B cell (primary cell): Measurements from ENCODE around the gene SPART. TPM values are rescaled to one million over a fixed set of nuclear protein-coding genes. Genes with fewer than 3 reads are reported as not detected.

Experiments
- ATAC-seq: fragments of 200-7000 bp; cut with Tn5 transposase; one replicate; pipeline ENCODE4 v1.10.0; 2021; ENCODE audit warnings: low read depth, mild to moderate bottlenecking, moderate number of reproducible peaks, moderate library complexity
- CTCF ChIA-PET: fragments of 350-600 bp; sonication (Branson Sonifier 250); formaldehyde crosslinking; loops from one replicate; lab custom pipeline; 2021; ENCODE audit warnings: antibody characterized with exemption, inconsistent platforms; lab: Charles Lee
- POLR2A ChIA-PET: fragments of 350-600 bp; sonication (Branson Sonifier 250); formaldehyde crosslinking; loops from one replicate; lab custom pipeline; 2021; ENCODE audit warnings: antibody characterized with exemption; lab: Charles Lee
- DNase-seq: peaks from one replicate; pipeline ENCODE4 v3.0.0; 2013
- H2AFZ ChIP-seq: 2 replicates; pipeline ENCODE4 v1.6.1; 2012; ENCODE audit warnings: mild to moderate bottlenecking, low read depth, low read length; ENCODE audit not compliant: insufficient read depth, poor library complexity, severe bottlenecking
- H3K27ac ChIP-seq, 2 donors: 1 replicate in 1 of 2; 2 replicates in 1 of 2; pipeline ENCODE4 v1.5.1; 2012 to 2013; ENCODE audit warnings: low read length in 2 of 2, mild to moderate bottlenecking in 2 of 2, moderate library complexity in 1 of 2
- H3K27me3 ChIP-seq, 4 experiments: fragments of 200-600 bp in 1 of 4; sonication (generic) in 1 of 4; replicated peaks in 1 of 4; 1 replicate in 2 of 4; 2 replicates in 2 of 4; pipeline versions ENCODE4 v1.6.1 to v1.7.0; 2013 to 2016; ENCODE audit warnings: low read length in 3 of 4, mild to moderate bottlenecking in 2 of 4, mixed read lengths in 1 of 4, moderate library complexity in 1 of 4; ENCODE audit not compliant: insufficient read depth in 4 of 4, control insufficient read depth in 3 of 4; ENCODE audit errors: control extremely low read depth in 1 of 4
- H3K36me3 ChIP-seq, 2 experiments: replicated peaks in 1 of 2; 1 replicate in 1 of 2; 2 replicates in 1 of 2; pipeline versions ENCODE4 v1.6.1 to v1.7.1; 2013; ENCODE audit warnings: low read length in 1 of 2; ENCODE audit not compliant: insufficient read depth in 2 of 2, control insufficient read depth in 1 of 2; ENCODE audit errors: control extremely low read depth in 1 of 2, extremely low read depth in 1 of 2
- H3K4me1 ChIP-seq, 2 donors: fragments of 200-600 bp in 1 of 2; sonication (generic) in 1 of 2; 1 replicate in 1 of 2; 2 replicates in 1 of 2; pipeline versions ENCODE4 v1.5.1 to v1.6.1; 2013 to 2017; ENCODE audit warnings: low read length in 2 of 2; ENCODE audit not compliant: control insufficient read depth in 2 of 2, insufficient read depth in 2 of 2
- H3K4me2 ChIP-seq: replicated peaks from 2 replicates; pipeline ENCODE3; 2012; ENCODE audit warnings: mild to moderate bottlenecking, low read depth, low read length; ENCODE audit not compliant: poor library complexity, severe bottlenecking
- H3K4me3 ChIP-seq, 5 experiments: fragments of 200-600 bp in 1 of 5; sonication (generic) in 1 of 5; 1 replicate in 3 of 5; 2 replicates in 2 of 5; pipeline versions ENCODE4 v1.5.1 to v1.7.0; 2011 to 2016; ENCODE audit warnings: low read length in 4 of 5, mild to moderate bottlenecking in 4 of 5, low read depth in 2 of 5, control low read depth in 1 of 5, moderate library complexity in 1 of 5; ENCODE audit not compliant: insufficient read depth in 1 of 5; ENCODE audit errors: control extremely low read depth in 1 of 5, extremely low read depth in 1 of 5
- H3K79me2 ChIP-seq: fragments of 200-600 bp; sonication (generic); one replicate; pipeline ENCODE4 v1.6.0; 2016; ENCODE audit warnings: low read length; ENCODE audit not compliant: control insufficient read depth, insufficient read depth
- H3K9ac ChIP-seq: fragments of 200-600 bp; sonication (generic); 2 replicates; pipeline ENCODE4 v1.6.1; 2017; ENCODE audit warnings: mild to moderate bottlenecking, low read length, moderate library complexity
- H3K9me3 ChIP-seq, 3 donors: one replicate each; pipeline versions ENCODE4 v1.6.1 to v1.7.1; 2013; ENCODE audit warnings: low read length in 2 of 3; ENCODE audit not compliant: control insufficient read depth in 2 of 3, insufficient read depth in 1 of 3; ENCODE audit errors: control extremely low read depth in 1 of 3
- H4K20me1 ChIP-seq: 2 replicates; pipeline ENCODE4 v1.6.0; 2012; ENCODE audit warnings: mild to moderate bottlenecking, low read length; ENCODE audit not compliant: insufficient read depth, control insufficient read depth, poor library complexity, severe bottlenecking
- H3K27ac Mint-ChIP-seq: one replicate; pipeline ENCODE4 v1.8.0; 2021; ENCODE audit warnings: mixed read lengths
- H3K27me3 Mint-ChIP-seq: one replicate; pipeline ENCODE4 v1.8.0; 2021; ENCODE audit warnings: mixed read lengths
- H3K4me1 Mint-ChIP-seq: one replicate; pipeline ENCODE4 v1.8.0; 2021; ENCODE audit warnings: mixed read lengths
- H3K4me3 Mint-ChIP-seq: one replicate; pipeline ENCODE4 v1.8.0; 2021; ENCODE audit warnings: mixed read lengths
- H3K9me3 Mint-ChIP-seq: one replicate; pipeline ENCODE4 v1.8.0; 2022; ENCODE audit warnings: mixed read lengths; ENCODE audit not compliant: insufficient read depth
- EZH2 ChIP-seq: IDR thresholded peaks from 2 replicates; pipeline ENCODE4 v1.6.1; 2012; ENCODE audit warnings: borderline replicate concordance, low read depth, mild to moderate bottlenecking, moderate library complexity, low read length; ENCODE audit not compliant: insufficient read depth, poor library complexity, severe bottlenecking
- WGBS: methylation state at CpG from one replicate; pipeline ENCODE4 v1.1.5; 2013; ENCODE audit warnings: missing lambda C conversion rate; ENCODE audit not compliant: insufficient coverage; 5-methylcytosine and 5-hydroxymethylcytosine counted together
- intact Hi-C: fragments of 100-400 bp; cut with micrococcal nuclease; formaldehyde crosslinking; loops from one replicate; pipeline ENCODE4 v1.10.0; 2022
- polyA plus RNA-seq: library from polyadenylated mRNA; depleted of rRNA; stranded (reverse); fragments of >200 nt; gene quantifications from 2 replicates; pipeline ENCODE4 v1.2.3, GENCODE V29; 2012
- total RNA-seq, 2 donors: library from RNA; stranded (reverse); fragments of 120-200 nt in 1 of 2; gene quantifications; 1 replicate in 1 of 2; 2 replicates in 1 of 2; pipeline versions ENCODE4 v1.2.3 to v1.2.4, GENCODE V29; 2013 to 2022
- TF ChIP-seq, protein P1 (sequence below): fragments of 200-600 bp; IDR thresholded peaks from one replicate; pipeline ENCODE4 v1.8.0; 2022; ENCODE audit warnings: antibody characterized with exemption, mild to moderate bottlenecking

Gene SPART
- total and polyA plus RNA-seq, 2 donors (not counting 1 experiment from before 2014, with no cell fraction given): 10.1 to 20.8 TPM

DNA sequence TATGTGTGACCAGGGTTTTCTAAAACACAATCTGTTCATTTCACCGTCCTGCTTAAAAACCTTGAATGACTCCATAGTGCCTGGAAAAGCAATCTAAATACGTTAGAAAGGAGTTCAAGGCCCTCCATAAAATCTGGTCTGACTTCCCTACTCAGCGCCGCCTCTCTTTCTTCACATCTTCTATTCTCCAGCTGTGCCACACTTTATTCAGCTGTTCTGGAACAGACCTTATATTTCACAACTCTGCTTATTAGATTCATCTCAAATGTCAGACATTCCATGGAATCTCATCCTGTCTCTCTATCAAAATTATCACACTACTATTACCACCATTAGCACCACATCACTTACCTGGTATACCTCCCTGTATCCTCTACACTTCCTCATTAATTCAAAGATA, 19.8 kb upstream of the SPART start:
- no peak overlapping the region for H3K9ac ChIP-seq
- ChIA-PET POLR2A (no interaction called here), CTCF (no interaction called here)
- H3K4me1 ChIP-seq: no peaks in the 10 kb centered on the region
- intact Hi-C loops: no loop called here
- H3K27me3 ChIP-seq: no peaks in the 10 kb centered on the region
- no peak overlapping the region for H2AFZ ChIP-seq
- Mint-ChIP-seq H3K27me3 (peaks cover 5% of the 10 kb centered on the region), H3K4me3 (no peak overlapping the region), H3K27ac (no peak overlapping the region), H3K4me1 (no peaks in the 10 kb centered on the region), H3K9me3 (no peaks in the 10 kb centered on the region)
- no peak overlapping the region for H3K4me3 ChIP-seq
- no peak overlapping the region for H3K4me2 ChIP-seq
- no peaks in the 10 kb centered on the region for H3K79me2 ChIP-seq
- no peaks in the 10 kb centered on the region for H3K9me3 ChIP-seq
- no peak for ATAC-seq
- WGBS: 99% methylated on average over 4 of the region's 4 CpGs
- TF ChIP-seq, protein P1, sequence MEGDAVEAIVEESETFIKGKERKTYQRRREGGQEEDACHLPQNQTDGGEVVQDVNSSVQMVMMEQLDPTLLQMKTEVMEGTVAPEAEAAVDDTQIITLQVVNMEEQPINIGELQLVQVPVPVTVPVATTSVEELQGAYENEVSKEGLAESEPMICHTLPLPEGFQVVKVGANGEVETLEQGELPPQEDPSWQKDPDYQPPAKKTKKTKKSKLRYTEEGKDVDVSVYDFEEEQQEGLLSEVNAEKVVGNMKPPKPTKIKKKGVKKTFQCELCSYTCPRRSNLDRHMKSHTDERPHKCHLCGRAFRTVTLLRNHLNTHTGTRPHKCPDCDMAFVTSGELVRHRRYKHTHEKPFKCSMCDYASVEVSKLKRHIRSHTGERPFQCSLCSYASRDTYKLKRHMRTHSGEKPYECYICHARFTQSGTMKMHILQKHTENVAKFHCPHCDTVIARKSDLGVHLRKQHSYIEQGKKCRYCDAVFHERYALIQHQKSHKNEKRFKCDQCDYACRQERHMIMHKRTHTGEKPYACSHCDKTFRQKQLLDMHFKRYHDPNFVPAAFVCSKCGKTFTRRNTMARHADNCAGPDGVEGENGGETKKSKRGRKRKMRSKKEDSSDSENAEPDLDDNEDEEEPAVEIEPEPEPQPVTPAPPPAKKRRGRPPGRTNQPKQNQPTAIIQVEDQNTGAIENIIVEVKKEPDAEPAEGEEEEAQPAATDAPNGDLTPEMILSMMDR: no peak
- no peak for TF ChIP-seq EZH2
- no peak for DNase-seq
- H3K36me3 ChIP-seq: no peaks in the 10 kb centered on the region
- no peak overlapping the region for H3K27ac ChIP-seq
- no peaks in the 10 kb centered on the region for H4K20me1 ChIP-seq

DNA sequence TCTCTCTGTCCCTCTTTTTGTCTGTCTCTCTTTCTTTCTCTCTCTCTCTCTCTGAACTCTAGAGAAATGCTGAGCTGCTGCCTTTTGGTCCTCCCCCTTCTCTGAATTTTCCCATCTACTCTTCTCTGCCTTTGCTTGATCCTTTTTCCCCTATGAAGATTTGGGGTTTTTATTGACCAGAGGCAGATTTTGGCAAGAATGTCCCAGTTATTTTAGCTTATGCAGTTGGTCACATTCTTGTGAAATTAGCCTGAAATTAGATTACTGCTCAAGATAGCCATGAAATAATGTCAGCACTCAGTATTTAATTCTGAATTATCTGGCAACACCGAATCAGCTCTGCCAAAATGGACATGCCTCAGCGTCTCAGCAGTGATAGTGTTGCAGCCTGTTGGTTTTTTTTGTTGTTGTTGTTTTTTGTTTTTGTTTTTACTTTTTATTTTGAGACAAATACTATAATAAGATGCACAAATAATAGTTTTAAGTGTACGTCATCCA, 17.2 kb upstream of the SPART start:
- Histone ChIP-seq H3K79me2 (no peaks in the 10 kb centered on the region), H3K36me3 (no peaks in the 10 kb centered on the region), H3K4me1 (no peaks in the 10 kb centered on the region), H2AFZ (no peak overlapping the region), H3K4me3 (no peak overlapping the region), H4K20me1 (no peaks in the 10 kb centered on the region), H3K9ac (no peak overlapping the region), H3K4me2 (no peak overlapping the region), H3K27me3 (peaks cover 0 to 2% (median 0%) of the 10 kb centered on the region in 4 experiments), H3K27ac (no peak overlapping the region), H3K9me3 (no peaks in the 10 kb centered on the region)
- ATAC-seq (no peak), DNase-seq (no peak)
- H3K27ac Mint-ChIP-seq: no peak overlapping the region
- no CpG with 5 or more reads among the region's 3 CpGs for WGBS
- no peak for TF ChIP-seq EZH2
- TF ChIP-seq, protein P1: no peak
- H3K4me3 Mint-ChIP-seq: no peak overlapping the region
- peaks cover 5% of the 10 kb centered on the region for H3K27me3 Mint-ChIP-seq
- H3K9me3 Mint-ChIP-seq: no peaks in the 10 kb centered on the region
- H3K4me1 Mint-ChIP-seq: no peaks in the 10 kb centered on the region
- POLR2A ChIA-PET: no interaction called here
- CTCF ChIA-PET: no interaction called here
- intact Hi-C loops: no loop called here
